ENCODE measurements around the gene ZNF134. TPM values are rescaled to one million over a fixed set of nuclear protein-coding genes. Genes with fewer than 3 reads are reported as not detected.
A peak's percentile ranks its signal among the peaks of the same experiment; 100 is the strongest.

ZNF134 gene
- total RNA-seq = 13.3 TPM
- long read RNA-seq, full-length matches to known transcripts = 32 of 33 reads
- long read RNA-seq, partial matches to known transcripts = 0 of 33 reads
- long read RNA-seq, other reads (novel, unspliced or antisense) = 1 of 33 reads

DNA sequence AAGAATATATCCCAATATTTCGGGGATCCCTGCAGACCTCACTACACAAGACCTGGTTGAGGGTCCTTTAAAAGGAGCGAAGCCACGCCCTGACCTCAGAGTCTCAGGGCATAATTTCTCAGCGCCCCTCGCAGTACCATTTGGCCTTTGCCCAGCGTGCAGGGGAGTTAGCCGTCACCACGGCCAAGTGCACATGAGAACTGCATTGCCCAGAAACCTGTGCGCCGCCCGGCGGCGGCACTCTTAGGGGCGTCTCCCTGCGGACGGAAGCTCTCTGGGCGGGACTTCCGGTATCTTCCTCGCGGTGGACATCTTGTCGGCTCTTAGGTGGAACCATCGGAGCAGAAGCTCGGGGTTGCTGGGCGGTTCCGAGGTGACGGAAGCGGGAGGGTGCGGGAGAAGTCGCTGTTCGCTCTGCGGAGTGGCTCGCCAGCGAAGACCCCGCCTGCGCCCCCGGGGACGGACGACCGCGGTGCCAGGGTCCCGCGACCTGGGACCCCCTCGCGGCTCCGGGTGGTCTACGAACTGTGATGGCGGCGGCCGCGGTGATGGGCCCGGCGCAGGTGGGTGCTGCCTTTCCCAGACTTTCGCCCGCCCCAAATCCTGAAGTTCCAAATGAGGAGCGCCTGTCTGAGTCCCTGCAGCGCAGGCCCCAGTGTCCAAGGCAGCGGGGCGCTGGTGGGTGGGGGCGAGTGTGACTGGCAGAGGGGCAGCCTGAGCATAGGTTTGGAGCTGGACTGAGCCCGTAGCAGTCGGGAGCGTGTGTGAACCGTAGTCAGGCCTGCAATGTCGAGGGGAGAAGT, at the start of gene ZNF134:
ZNF134 (plus strand) TSS at position 302 of the 803 bp plus-strand sequence. CDS start 5,227 bp downstream, outside the sequence.
- peaks cover 44% of the 10 kb centered on the region for H3K36me3 ChIP-seq
- no peaks in the 10 kb centered on the region for H3K27me3 ChIP-seq (ENCODE audit: low read depth)
- peak; percentile 93 for DNase-seq
- H3K4me3 ChIP-seq = peak within 1 kb of the TSS; percentile 95
- H3K9me3 ChIP-seq (replicated peaks) = peaks cover 71% of the 10 kb centered on the region
- intact Hi-C loops (cut with micrococcal nuclease) = no loop called here
- TF ChIP-seq, protein P1, sequence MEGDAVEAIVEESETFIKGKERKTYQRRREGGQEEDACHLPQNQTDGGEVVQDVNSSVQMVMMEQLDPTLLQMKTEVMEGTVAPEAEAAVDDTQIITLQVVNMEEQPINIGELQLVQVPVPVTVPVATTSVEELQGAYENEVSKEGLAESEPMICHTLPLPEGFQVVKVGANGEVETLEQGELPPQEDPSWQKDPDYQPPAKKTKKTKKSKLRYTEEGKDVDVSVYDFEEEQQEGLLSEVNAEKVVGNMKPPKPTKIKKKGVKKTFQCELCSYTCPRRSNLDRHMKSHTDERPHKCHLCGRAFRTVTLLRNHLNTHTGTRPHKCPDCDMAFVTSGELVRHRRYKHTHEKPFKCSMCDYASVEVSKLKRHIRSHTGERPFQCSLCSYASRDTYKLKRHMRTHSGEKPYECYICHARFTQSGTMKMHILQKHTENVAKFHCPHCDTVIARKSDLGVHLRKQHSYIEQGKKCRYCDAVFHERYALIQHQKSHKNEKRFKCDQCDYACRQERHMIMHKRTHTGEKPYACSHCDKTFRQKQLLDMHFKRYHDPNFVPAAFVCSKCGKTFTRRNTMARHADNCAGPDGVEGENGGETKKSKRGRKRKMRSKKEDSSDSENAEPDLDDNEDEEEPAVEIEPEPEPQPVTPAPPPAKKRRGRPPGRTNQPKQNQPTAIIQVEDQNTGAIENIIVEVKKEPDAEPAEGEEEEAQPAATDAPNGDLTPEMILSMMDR (IDR thresholded peaks at IDR 0.05; ENCODE audit: borderline replicate concordance) = peak; percentile 40
- H3K4me1 ChIP-seq = peaks cover 55% of the 10 kb centered on the region
- H3K27ac ChIP-seq (replicated peaks) = peak within 1 kb of the TSS; percentile 84

DNA sequence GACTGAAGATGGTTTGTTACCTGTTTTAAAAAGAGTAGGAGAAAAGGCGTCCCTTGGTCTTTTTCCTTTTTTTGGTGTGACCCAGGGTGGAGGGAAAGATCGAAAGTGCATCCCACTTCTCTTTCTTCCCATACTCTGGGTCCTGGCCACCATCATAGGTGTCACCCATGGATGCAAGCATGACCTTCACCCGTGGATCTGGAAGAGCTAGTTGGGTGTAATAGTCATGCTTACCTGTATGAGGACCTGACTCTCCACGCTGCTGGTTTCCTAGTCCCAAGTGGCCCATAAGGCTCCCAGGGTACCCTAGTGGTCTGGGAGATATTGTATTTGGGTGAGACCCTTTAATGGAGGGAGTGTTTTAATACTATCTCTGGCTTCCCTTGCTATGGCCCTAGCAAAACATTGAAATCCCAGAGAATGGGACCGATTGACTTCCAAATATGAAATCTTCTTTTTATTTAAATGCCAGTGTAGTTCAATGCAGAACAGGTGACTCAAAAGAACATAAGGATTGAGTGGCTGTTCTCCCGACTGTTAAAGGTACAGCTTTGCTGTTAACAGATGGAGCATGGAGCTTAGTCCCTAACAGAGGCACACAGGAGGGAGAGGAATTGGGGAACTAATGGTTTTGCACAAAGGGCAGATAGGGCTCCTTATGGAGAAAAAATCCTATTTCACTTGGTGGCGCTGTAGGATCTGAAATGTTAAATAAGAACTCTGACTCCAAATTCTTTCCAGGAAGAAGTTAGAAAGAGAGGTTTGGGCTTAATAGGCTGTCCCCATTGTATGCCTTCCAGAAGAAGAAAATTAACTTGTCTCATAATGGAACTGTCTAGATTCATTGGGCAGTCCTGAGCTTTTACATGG, 47.4 kb upstream of the ZNF134 start:
- peaks cover 32% of the 10 kb centered on the region for H3K36me3 ChIP-seq
- H3K9me3 ChIP-seq (replicated peaks) = peaks cover 92% of the 10 kb centered on the region
- H3K27me3 ChIP-seq (ENCODE audit: low read depth) = no peaks in the 10 kb centered on the region
- no peaks in the 10 kb centered on the region for H3K4me1 ChIP-seq
- H3K27ac ChIP-seq (replicated peaks) = no peak overlapping the region
- DNase-seq = no peak
- H3K4me3 ChIP-seq = no peak overlapping the region
- intact Hi-C loops (cut with micrococcal nuclease) = no loop called here
- TF ChIP-seq, protein P1 (IDR thresholded peaks at IDR 0.05; ENCODE audit: borderline replicate concordance) = no peak

DNA sequence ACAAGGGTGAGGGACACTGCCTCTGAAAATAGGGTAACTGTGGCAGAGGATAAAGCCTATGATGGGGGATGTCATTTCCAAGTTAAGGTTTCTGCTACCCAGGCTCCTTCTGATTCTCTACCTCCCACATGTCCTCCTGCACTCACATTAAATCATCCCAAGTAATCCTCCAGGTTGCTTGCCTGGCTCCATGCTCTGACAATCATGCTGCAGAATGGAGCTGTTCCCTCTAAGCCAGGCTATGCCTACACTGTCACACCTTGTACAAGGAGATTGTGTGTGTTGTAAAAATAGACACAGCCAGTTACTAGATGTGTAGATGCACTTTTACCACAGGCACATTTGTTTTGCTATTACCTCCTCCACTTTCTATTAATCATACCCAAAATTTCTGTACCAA, 43.3 kb upstream of the ZNF134 start:
- DNase-seq = no peak
- no peak overlapping the region for H3K4me3 ChIP-seq
- no peak overlapping the region for H3K27ac ChIP-seq (replicated peaks)
- TF ChIP-seq, protein P1 (IDR thresholded peaks at IDR 0.05; ENCODE audit: borderline replicate concordance) = no peak
- no peaks in the 10 kb centered on the region for H3K4me1 ChIP-seq
- intact Hi-C loops (cut with micrococcal nuclease) = no loop called here
- H3K9me3 ChIP-seq (replicated peaks) = peaks cover 100% of the 10 kb centered on the region
- H3K27me3 ChIP-seq (ENCODE audit: low read depth) = no peaks in the 10 kb centered on the region
- peaks cover 71% of the 10 kb centered on the region for H3K36me3 ChIP-seq

DNA sequence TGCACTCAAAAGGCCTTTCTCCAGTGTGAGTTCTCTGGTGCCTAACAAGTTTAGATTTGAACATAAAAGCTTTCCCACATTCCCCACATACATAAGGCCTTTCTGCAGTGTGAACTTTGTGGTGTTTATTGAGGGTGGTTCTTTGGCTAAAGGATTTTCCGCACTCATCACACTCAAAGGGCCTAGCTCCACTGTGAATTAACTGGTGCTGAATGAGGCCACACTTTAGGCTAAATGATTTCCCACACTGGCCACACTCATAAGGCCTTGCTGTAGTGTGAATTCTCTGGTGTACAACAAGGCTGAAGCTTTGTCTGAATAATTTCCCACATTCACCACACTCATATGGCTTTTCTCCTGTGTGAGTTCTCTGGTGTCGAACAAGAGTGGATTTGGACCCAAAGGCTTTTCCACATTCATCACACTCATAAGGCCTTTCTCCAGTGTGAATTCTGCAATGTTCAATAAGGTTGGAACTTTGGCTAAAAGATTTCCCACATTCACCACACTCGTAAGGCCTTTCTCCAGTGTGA, 41.6 kb upstream of the ZNF134 start:
- Histone ChIP-seq H3K27ac (replicated peaks) (no peak overlapping the region), H3K9me3 (replicated peaks) (peaks cover 100% of the 10 kb centered on the region), H3K27me3 (ENCODE audit: low read depth) (no peaks in the 10 kb centered on the region), H3K36me3 (peaks cover 76% of the 10 kb centered on the region), H3K4me1 (peaks cover 7% of the 10 kb centered on the region), H3K4me3 (no peak overlapping the region)
- DNase-seq = no peak
- TF ChIP-seq, protein P1 (IDR thresholded peaks at IDR 0.05; ENCODE audit: borderline replicate concordance) = no peak
- intact Hi-C loops (cut with micrococcal nuclease) = no loop called here

DNA sequence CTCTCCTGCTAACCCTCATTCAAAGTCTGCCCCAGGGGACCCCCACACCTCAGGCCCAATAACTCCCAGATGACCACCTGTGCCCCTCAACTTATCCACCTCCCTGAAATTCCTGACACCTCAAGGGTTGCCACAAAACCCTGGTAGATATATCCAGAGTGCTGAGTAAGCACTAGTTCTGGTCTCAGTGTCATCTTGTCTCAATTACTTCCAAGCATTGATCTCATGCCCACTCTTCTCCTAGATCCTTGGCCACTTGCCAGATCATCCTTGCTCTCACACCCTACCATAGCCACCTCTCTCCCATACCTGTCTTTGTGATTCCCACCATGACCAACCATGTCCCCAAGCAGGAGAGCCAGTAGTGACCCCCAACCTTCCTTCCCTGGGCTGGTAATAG, 37.4 kb upstream of the ZNF134 start:
- Histone ChIP-seq H3K36me3 (peaks cover 59% of the 10 kb centered on the region), H3K4me3 (no peak overlapping the region), H3K4me1 (peaks cover 24% of the 10 kb centered on the region), H3K9me3 (replicated peaks) (peaks cover 60% of the 10 kb centered on the region), H3K27ac (replicated peaks) (no peak overlapping the region), H3K27me3 (ENCODE audit: low read depth) (no peaks in the 10 kb centered on the region)
- intact Hi-C loops (cut with micrococcal nuclease) = no loop called here
- DNase-seq = no peak
- TF ChIP-seq, protein P1 (IDR thresholded peaks at IDR 0.05; ENCODE audit: borderline replicate concordance) = no peak
